Measurements from ENCODE around the gene THOC1.
"Not testable (repeated sequence)": the region's sequence is repeated elsewhere in the genome, so short reads cannot be mapped to it uniquely, and the experiment has no call there.

THOC1 gene

DNA sequence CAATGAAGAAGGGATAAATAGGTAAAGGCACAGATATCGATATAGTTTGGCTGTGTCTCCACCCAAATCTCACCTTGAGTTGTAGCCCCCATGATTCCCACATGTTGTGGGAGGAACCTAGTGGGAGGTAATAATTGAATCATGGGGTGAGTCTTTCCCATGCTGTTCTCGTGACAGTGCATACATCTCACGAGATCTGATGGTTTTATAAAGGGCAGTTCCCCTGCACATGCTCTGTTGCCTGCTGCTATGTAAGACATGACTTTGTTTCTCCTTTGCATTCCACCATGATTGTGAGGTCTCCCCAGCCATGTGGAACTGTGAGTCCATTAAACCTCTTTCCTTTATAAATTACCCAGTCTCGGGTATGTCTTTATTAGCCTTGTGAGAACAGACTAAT lies 40.2 kb upstream of the THOC1 start:
- WGBS (ENCODE audit: insufficient coverage): 100% methylated on average over 3 of the region's 4 CpGs
- CTCF ChIA-PET: interaction anchor here (2.2 kb wide), 1 partner anchor 8 kb away, joined by 6 read pairs; no protein-coding TSS in a partner anchor
- H3K4me1 ChIP-seq (ENCODE audit: control extremely low read depth in 1 of 4, control insufficient read depth in 4 of 4, insufficient read depth in 4 of 4, low read length in 3 of 4); H3K27ac ChIP-seq (ENCODE audit: insufficient read depth in 1 of 2, low read depth in 1 of 2, low read length in 2 of 2, poor library complexity in 1 of 2, severe bottlenecking in 2 of 2); H3K4me3 ChIP-seq (ENCODE audit: control insufficient read depth in 1 of 7, extremely low read depth in 1 of 7, insufficient read depth in 4 of 7, low read depth in 2 of 7, low read length in 6 of 7); H3K36me3 ChIP-seq (ENCODE audit: control insufficient read depth in 4 of 4, insufficient read depth in 4 of 4, low read length in 3 of 4); H3K27me3 ChIP-seq (replicated peaks in 2 of 5; ENCODE audit: control insufficient read depth in 4 of 5, insufficient read depth in 5 of 5, low read length in 4 of 5); POLR2A ChIA-PET; DNase-seq; H3K9me3 ChIP-seq (ENCODE audit: control extremely low read depth in 1 of 5, control insufficient read depth in 4 of 5, insufficient read depth in 2 of 5, low read depth in 1 of 5, low read length in 4 of 5): not testable (repeated sequence)

GRCh38 chr18:306608-307255 lies 38.9 kb upstream of the THOC1 start:
- no peak for DNase-seq
- H3K36me3 ChIP-seq (ENCODE audit: control insufficient read depth in 4 of 4, insufficient read depth in 4 of 4, low read length in 3 of 4): no peaks in the 10 kb centered on the region
- CTCF ChIA-PET: interaction anchor here (1.1 to 2.2 kb wide), 2 partner anchors 9 to 10 kb away, joined by 5 to 6 read pairs; no protein-coding TSS in a partner anchor
- no peak overlapping the region for H3K4me3 ChIP-seq (ENCODE audit: control insufficient read depth in 1 of 7, extremely low read depth in 1 of 7, insufficient read depth in 4 of 7, low read depth in 2 of 7, low read length in 6 of 7)
- H3K9me3 ChIP-seq (ENCODE audit: control extremely low read depth in 1 of 5, control insufficient read depth in 4 of 5, insufficient read depth in 2 of 5, low read depth in 1 of 5, low read length in 4 of 5): no peaks in the 10 kb centered on the region
- no peak overlapping the region for H3K27ac ChIP-seq (ENCODE audit: insufficient read depth in 1 of 2, low read depth in 1 of 2, low read length in 2 of 2, poor library complexity in 1 of 2, severe bottlenecking in 2 of 2)
- no peaks in the 10 kb centered on the region for H3K4me1 ChIP-seq (ENCODE audit: control extremely low read depth in 1 of 4, control insufficient read depth in 4 of 4, insufficient read depth in 4 of 4, low read length in 3 of 4)
- H3K27me3 ChIP-seq (replicated peaks in 2 of 5; ENCODE audit: control insufficient read depth in 4 of 5, insufficient read depth in 5 of 5, low read length in 4 of 5): no peaks in the 10 kb centered on the region
- WGBS (ENCODE audit: insufficient coverage): 97% methylated on average over 6 of the region's 7 CpGs
- POLR2A ChIA-PET: no interaction called here

DNA sequence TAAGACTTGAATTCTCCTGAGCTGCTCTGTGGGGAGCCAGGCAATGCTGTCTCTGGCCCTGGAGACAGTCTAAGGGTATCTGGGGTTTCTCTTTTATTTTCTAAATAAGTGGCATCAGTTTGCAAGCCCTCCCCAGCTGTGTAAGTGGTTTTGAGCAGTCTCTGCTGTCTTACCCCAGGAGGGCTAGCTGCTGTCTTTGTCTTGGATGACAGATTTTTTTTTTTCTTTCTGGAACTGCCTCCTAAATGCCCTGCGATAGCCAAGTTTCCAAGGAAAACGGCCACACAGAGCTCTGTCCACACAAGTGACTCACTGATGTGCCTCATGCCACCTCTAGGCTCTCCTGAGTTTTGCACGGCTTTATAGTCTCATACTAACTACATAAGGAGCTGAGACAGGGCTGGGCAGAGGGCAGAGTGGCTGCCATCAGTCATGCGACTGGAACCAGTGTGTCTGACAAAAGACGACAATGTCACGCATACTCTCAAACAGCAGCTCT lies 37.2 kb upstream of the THOC1 start:
- WGBS (ENCODE audit: insufficient coverage): 93% methylated on average over 5 of the region's 6 CpGs
- H3K9me3 ChIP-seq (ENCODE audit: control extremely low read depth in 1 of 5, control insufficient read depth in 4 of 5, insufficient read depth in 2 of 5, low read depth in 1 of 5, low read length in 4 of 5): no peaks in the 10 kb centered on the region
- ChIA-PET CTCF (interaction anchor here (0.9 to 1.7 kb wide), 2 partner anchors 12 to 17 kb away, joined by 3 to 6 read pairs; no protein-coding TSS in a partner anchor), POLR2A (no interaction called here)
- no peaks in the 10 kb centered on the region for H3K4me1 ChIP-seq (ENCODE audit: control extremely low read depth in 1 of 4, control insufficient read depth in 4 of 4, insufficient read depth in 4 of 4, low read length in 3 of 4)
- H3K4me3 ChIP-seq (ENCODE audit: control insufficient read depth in 1 of 7, extremely low read depth in 1 of 7, insufficient read depth in 4 of 7, low read depth in 2 of 7, low read length in 6 of 7): no peak overlapping the region
- H3K36me3 ChIP-seq (ENCODE audit: control insufficient read depth in 4 of 4, insufficient read depth in 4 of 4, low read length in 3 of 4): no peaks in the 10 kb centered on the region
- no peak overlapping the region for H3K27ac ChIP-seq (ENCODE audit: insufficient read depth in 1 of 2, low read depth in 1 of 2, low read length in 2 of 2, poor library complexity in 1 of 2, severe bottlenecking in 2 of 2)
- no peaks in the 10 kb centered on the region for H3K27me3 ChIP-seq (replicated peaks in 2 of 5; ENCODE audit: control insufficient read depth in 4 of 5, insufficient read depth in 5 of 5, low read length in 4 of 5)
- no peak for DNase-seq

- Histone ChIP-seq H3K4me3 (ENCODE audit: control insufficient read depth in 1 of 7, extremely low read depth in 1 of 7, insufficient read depth in 4 of 7, low read depth in 2 of 7, low read length in 6 of 7) (no peak overlapping the region), H3K4me1 (ENCODE audit: control extremely low read depth in 1 of 4, control insufficient read depth in 4 of 4, insufficient read depth in 4 of 4, low read length in 3 of 4) (no peaks in the 10 kb centered on the region), H3K9me3 (ENCODE audit: control extremely low read depth in 1 of 5, control insufficient read depth in 4 of 5, insufficient read depth in 2 of 5, low read depth in 1 of 5, low read length in 4 of 5) (no peaks in the 10 kb centered on the region), H3K27ac (ENCODE audit: insufficient read depth in 1 of 2, low read depth in 1 of 2, low read length in 2 of 2, poor library complexity in 1 of 2, severe bottlenecking in 2 of 2) (no peak overlapping the region), H3K27me3 (replicated peaks in 2 of 5; ENCODE audit: control insufficient read depth in 4 of 5, insufficient read depth in 5 of 5, low read length in 4 of 5) (no peaks in the 10 kb centered on the region), H3K36me3 (ENCODE audit: control insufficient read depth in 4 of 4, insufficient read depth in 4 of 4, low read length in 3 of 4) (no peaks in the 10 kb centered on the region)
- WGBS (ENCODE audit: insufficient coverage): 83% methylated on average over 1 of the region's 2 CpGs
- ChIA-PET POLR2A (no interaction called here), CTCF (interaction anchor here (1.2 to 1.3 kb wide), 2 partner anchors 10 kb away, joined by 4 to 5 read pairs; no protein-coding TSS in a partner anchor)
- DNase-seq: no peak
Measured at GRCh38 chr18:303607-304006, 35.8 kb upstream of the THOC1 start.

- H3K36me3 ChIP-seq (ENCODE audit: control insufficient read depth in 4 of 4, insufficient read depth in 4 of 4, low read length in 3 of 4): no peaks in the 10 kb centered on the region
- no peak overlapping the region for H3K4me3 ChIP-seq (ENCODE audit: control insufficient read depth in 1 of 7, extremely low read depth in 1 of 7, insufficient read depth in 4 of 7, low read depth in 2 of 7, low read length in 6 of 7)
- no peaks in the 10 kb centered on the region for H3K9me3 ChIP-seq (ENCODE audit: control extremely low read depth in 1 of 5, control insufficient read depth in 4 of 5, insufficient read depth in 2 of 5, low read depth in 1 of 5, low read length in 4 of 5)
- H3K27ac ChIP-seq (ENCODE audit: insufficient read depth in 1 of 2, low read depth in 1 of 2, low read length in 2 of 2, poor library complexity in 1 of 2, severe bottlenecking in 2 of 2): no peak overlapping the region
- CTCF ChIA-PET: interaction anchor here (0.7 to 1.3 kb wide), 4 partner anchors 9 to 35 kb away, joined by 3 to 5 read pairs (median 4); partner anchors contain the start of gene THOC1
- peaks cover 0 to 3% (median 0%) of the 10 kb centered on the region in 4 experiments for H3K4me1 ChIP-seq (ENCODE audit: control extremely low read depth in 1 of 4, control insufficient read depth in 4 of 4, insufficient read depth in 4 of 4, low read length in 3 of 4)
- no peak for DNase-seq
- POLR2A ChIA-PET: no interaction called here
- 100% methylated on average over 1 of the region's 1 CpG for WGBS (ENCODE audit: insufficient coverage)
- no peaks in the 10 kb centered on the region for H3K27me3 ChIP-seq (replicated peaks in 2 of 5; ENCODE audit: control insufficient read depth in 4 of 5, insufficient read depth in 5 of 5, low read length in 4 of 5)
Measured at GRCh38 chr18:303011-303410, 35.2 kb upstream of the THOC1 start.

DNA sequence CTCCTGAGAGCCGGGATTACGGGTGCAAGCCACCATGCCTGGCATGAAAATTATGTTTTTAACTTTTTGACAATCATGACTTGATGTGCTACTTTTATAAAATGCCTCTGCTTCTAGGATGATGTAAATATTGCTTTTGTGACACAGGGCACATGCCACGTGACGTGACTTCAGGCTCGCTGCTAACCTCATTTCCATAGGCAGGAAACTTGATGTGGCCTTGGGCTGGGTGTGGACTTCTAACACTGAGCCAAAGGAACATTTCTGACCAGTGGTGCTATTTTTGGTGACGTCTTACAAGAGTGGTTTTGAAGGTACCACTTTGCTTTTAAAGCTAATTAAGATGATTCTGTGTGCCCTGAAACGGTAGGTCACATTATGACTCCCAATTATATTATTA lies 34.2 kb upstream of the THOC1 start:
- whole genome bisulfite sequencing (ENCODE audit: insufficient coverage): 89% methylated on average over 5 of the region's 7 CpGs
- no peak overlapping the region for H3K27ac ChIP-seq (ENCODE audit: insufficient read depth in 1 of 2, low read depth in 1 of 2, low read length in 2 of 2, poor library complexity in 1 of 2, severe bottlenecking in 2 of 2)
- H3K4me1 ChIP-seq (ENCODE audit: control extremely low read depth in 1 of 4, control insufficient read depth in 4 of 4, insufficient read depth in 4 of 4, low read length in 3 of 4): peaks cover 0 to 7% (median 0%) of the 10 kb centered on the region in 4 experiments
- no peak overlapping the region for H3K4me3 ChIP-seq (ENCODE audit: control insufficient read depth in 1 of 7, extremely low read depth in 1 of 7, insufficient read depth in 4 of 7, low read depth in 2 of 7, low read length in 6 of 7)
- CTCF ChIA-PET: interaction anchor here (1.0 to 1.3 kb wide), 2 partner anchors 8 to 34 kb away, joined by 3 to 5 read pairs; partner anchors contain the start of gene THOC1
- POLR2A ChIA-PET: no interaction called here
- H3K9me3 ChIP-seq (ENCODE audit: control extremely low read depth in 1 of 5, control insufficient read depth in 4 of 5, insufficient read depth in 2 of 5, low read depth in 1 of 5, low read length in 4 of 5): no peaks in the 10 kb centered on the region
- DNase-seq: no peak
- no peaks in the 10 kb centered on the region for H3K36me3 ChIP-seq (ENCODE audit: control insufficient read depth in 4 of 4, insufficient read depth in 4 of 4, low read length in 3 of 4)
- H3K27me3 ChIP-seq (replicated peaks in 2 of 5; ENCODE audit: control insufficient read depth in 4 of 5, insufficient read depth in 5 of 5, low read length in 4 of 5): no peaks in the 10 kb centered on the region

DNA sequence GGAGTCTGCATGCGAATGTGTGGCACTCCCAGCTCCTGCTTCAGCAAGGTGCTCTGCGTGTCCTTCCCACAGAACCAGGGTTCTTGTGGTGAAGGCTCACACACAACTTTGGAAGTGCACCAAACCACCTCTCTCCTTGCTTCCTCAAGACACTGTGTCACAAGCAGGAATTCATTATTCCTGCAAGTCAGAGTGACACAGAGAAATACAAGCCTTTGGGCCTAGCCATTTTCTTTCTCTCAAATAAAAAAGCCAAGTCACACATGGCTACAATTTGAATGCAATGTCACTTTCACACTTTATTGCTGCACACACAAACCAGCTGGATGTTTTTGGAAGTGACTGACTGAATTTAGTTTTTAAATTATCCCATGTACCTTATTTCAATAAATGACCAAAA lies 30.1 kb upstream of the THOC1 start:
- no peaks in the 10 kb centered on the region for H3K9me3 ChIP-seq (ENCODE audit: control extremely low read depth in 1 of 5, control insufficient read depth in 4 of 5, insufficient read depth in 2 of 5, low read depth in 1 of 5, low read length in 4 of 5)
- H3K27ac ChIP-seq (ENCODE audit: insufficient read depth in 1 of 2, low read depth in 1 of 2, low read length in 2 of 2, poor library complexity in 1 of 2, severe bottlenecking in 2 of 2): no peak overlapping the region
- peaks cover 0 to 7% (median 0%) of the 10 kb centered on the region in 4 experiments for H3K4me1 ChIP-seq (ENCODE audit: control extremely low read depth in 1 of 4, control insufficient read depth in 4 of 4, insufficient read depth in 4 of 4, low read length in 3 of 4)
- POLR2A ChIA-PET: no interaction called here
- CTCF ChIA-PET: interaction anchor here (0.9 to 1.7 kb wide), 3 partner anchors 8 to 323 kb away, joined by 3 to 5 read pairs (median 3); no protein-coding TSS in a partner anchor
- no peaks in the 10 kb centered on the region for H3K36me3 ChIP-seq (ENCODE audit: control insufficient read depth in 4 of 4, insufficient read depth in 4 of 4, low read length in 3 of 4)
- no peak overlapping the region for H3K4me3 ChIP-seq (ENCODE audit: control insufficient read depth in 1 of 7, extremely low read depth in 1 of 7, insufficient read depth in 4 of 7, low read depth in 2 of 7, low read length in 6 of 7)
- DNase-seq: peak; percentile 29 to 70 (median 64)
- WGBS (ENCODE audit: insufficient coverage): 21% methylated on average over 2 of the region's 2 CpGs
- no peaks in the 10 kb centered on the region for H3K27me3 ChIP-seq (replicated peaks in 2 of 5; ENCODE audit: control insufficient read depth in 4 of 5, insufficient read depth in 5 of 5, low read length in 4 of 5)

Measured in common myeloid progenitor, CD34-positive (primary cell).